ENCODE results near the gene TSPAN4.

- TF ChIP-seq EZH2 (IDR thresholded peaks at IDR 0.05; ENCODE audit: borderline replicate concordance, insufficient read depth, low read depth, low read length, poor library complexity, severe bottlenecking), result no peak
- TF ChIP-seq, protein P1, sequence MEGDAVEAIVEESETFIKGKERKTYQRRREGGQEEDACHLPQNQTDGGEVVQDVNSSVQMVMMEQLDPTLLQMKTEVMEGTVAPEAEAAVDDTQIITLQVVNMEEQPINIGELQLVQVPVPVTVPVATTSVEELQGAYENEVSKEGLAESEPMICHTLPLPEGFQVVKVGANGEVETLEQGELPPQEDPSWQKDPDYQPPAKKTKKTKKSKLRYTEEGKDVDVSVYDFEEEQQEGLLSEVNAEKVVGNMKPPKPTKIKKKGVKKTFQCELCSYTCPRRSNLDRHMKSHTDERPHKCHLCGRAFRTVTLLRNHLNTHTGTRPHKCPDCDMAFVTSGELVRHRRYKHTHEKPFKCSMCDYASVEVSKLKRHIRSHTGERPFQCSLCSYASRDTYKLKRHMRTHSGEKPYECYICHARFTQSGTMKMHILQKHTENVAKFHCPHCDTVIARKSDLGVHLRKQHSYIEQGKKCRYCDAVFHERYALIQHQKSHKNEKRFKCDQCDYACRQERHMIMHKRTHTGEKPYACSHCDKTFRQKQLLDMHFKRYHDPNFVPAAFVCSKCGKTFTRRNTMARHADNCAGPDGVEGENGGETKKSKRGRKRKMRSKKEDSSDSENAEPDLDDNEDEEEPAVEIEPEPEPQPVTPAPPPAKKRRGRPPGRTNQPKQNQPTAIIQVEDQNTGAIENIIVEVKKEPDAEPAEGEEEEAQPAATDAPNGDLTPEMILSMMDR (IDR thresholded peaks at IDR 0.05), result no peak
Observed at GRCh38 chr11:802693-803466, 39.8 kb upstream of the TSPAN4 start.
